Stimulated activated naive CD8-positive, alpha-beta T cell treated with anti-CD3 and anti-CD28 coated beads, Interleukin-15, Interleukin-2, amounts not matched to agents 100 ng/mL and 50 ng/mL, for 24 hours (primary cell): ENCODE measurements around the gene TDRD9.

Source experiments
- H3K27ac Mint-ChIP-seq: one replicate; pipeline ENCODE4 v1.8.0; 2021; ENCODE audit warnings: mild to moderate bottlenecking, mixed read lengths
- H3K27me3 Mint-ChIP-seq: one replicate; pipeline ENCODE4 v1.8.0; 2021; ENCODE audit warnings: mixed read lengths
- H3K36me3 Mint-ChIP-seq: one replicate; pipeline ENCODE4 v1.8.0; 2021; ENCODE audit warnings: low read depth, mixed read lengths
- H3K4me1 Mint-ChIP-seq: one replicate; pipeline ENCODE4 v1.8.0; 2021; ENCODE audit warnings: low read depth, mixed read lengths
- H3K4me3 Mint-ChIP-seq: one replicate; pipeline ENCODE4 v1.8.0; 2021; ENCODE audit warnings: mild to moderate bottlenecking, mixed read lengths
- H3K9me3 Mint-ChIP-seq: one replicate; pipeline ENCODE4 v1.8.0; 2021; ENCODE audit warnings: mixed read lengths

The TDRD9 gene

GRCh38 chr14:104066719-104067295 is 138.6 kb downstream of the TDRD9 start:
- H3K9me3 Mint-ChIP-seq = peaks cover 6% of the 10 kb centered on the region
- no peak overlapping the region for H3K27ac Mint-ChIP-seq
- no peak overlapping the region for H3K4me3 Mint-ChIP-seq
- peaks cover 26% of the 10 kb centered on the region for H3K27me3 Mint-ChIP-seq
- no peaks in the 10 kb centered on the region for H3K4me1 Mint-ChIP-seq
- peaks cover 5% of the 10 kb centered on the region for H3K36me3 Mint-ChIP-seq

GRCh38 chr14:104069541-104069940 is 141.3 kb downstream of the TDRD9 start:
- Mint-ChIP-seq H3K4me1 (no peaks in the 10 kb centered on the region), H3K4me3 (no peak overlapping the region), H3K27ac (no peak overlapping the region), H3K27me3 (peaks cover 12% of the 10 kb centered on the region), H3K9me3 (peaks cover 19% of the 10 kb centered on the region), H3K36me3 (peaks cover 5% of the 10 kb centered on the region)

- H3K4me1 Mint-ChIP-seq = peaks cover 4% of the 10 kb centered on the region
- peaks cover 18% of the 10 kb centered on the region for H3K27me3 Mint-ChIP-seq
- no peak overlapping the region for H3K4me3 Mint-ChIP-seq
- peaks cover 13% of the 10 kb centered on the region for H3K9me3 Mint-ChIP-seq
- no peaks in the 10 kb centered on the region for H3K36me3 Mint-ChIP-seq
- no peak overlapping the region for H3K27ac Mint-ChIP-seq
These were observed 144.3 kb downstream of the TDRD9 start for GRCh38 chr14:104072586-104072985.

GRCh38 chr14:104073764-104074163 is 145.5 kb downstream of the TDRD9 start:
- Mint-ChIP-seq H3K4me1 (peaks cover 13% of the 10 kb centered on the region), H3K9me3 (peaks cover 13% of the 10 kb centered on the region), H3K27ac (no peak overlapping the region), H3K27me3 (peaks cover 18% of the 10 kb centered on the region), H3K36me3 (no peaks in the 10 kb centered on the region), H3K4me3 (no peak overlapping the region)

- Mint-ChIP-seq H3K36me3 (no peaks in the 10 kb centered on the region), H3K9me3 (peaks cover 13% of the 10 kb centered on the region), H3K4me3 (no peak overlapping the region), H3K4me1 (peaks cover 13% of the 10 kb centered on the region), H3K27me3 (peaks cover 15% of the 10 kb centered on the region), H3K27ac (no peak overlapping the region)
These were observed 147.4 kb downstream of the TDRD9 start for GRCh38 chr14:104075530-104076151.

- Mint-ChIP-seq H3K4me1 (peaks cover 13% of the 10 kb centered on the region), H3K27ac (no peak overlapping the region), H3K36me3 (no peaks in the 10 kb centered on the region), H3K4me3 (no peak overlapping the region), H3K9me3 (peaks cover 13% of the 10 kb centered on the region), H3K27me3 (peaks cover 15% of the 10 kb centered on the region)
These were observed 148.5 kb downstream of the TDRD9 start for GRCh38 chr14:104076743-104077142.

GRCh38 chr14:104078031-104078455 is 149.8 kb downstream of the TDRD9 start:
- no peaks in the 10 kb centered on the region for H3K36me3 Mint-ChIP-seq
- no peak overlapping the region for H3K27ac Mint-ChIP-seq
- H3K27me3 Mint-ChIP-seq = peaks cover 15% of the 10 kb centered on the region
- H3K4me3 Mint-ChIP-seq = no peak overlapping the region
- H3K4me1 Mint-ChIP-seq = peaks cover 13% of the 10 kb centered on the region
- peaks cover 9% of the 10 kb centered on the region for H3K9me3 Mint-ChIP-seq

- Mint-ChIP-seq H3K27ac (no peak overlapping the region), H3K9me3 (no peaks in the 10 kb centered on the region), H3K4me1 (peaks cover 17% of the 10 kb centered on the region), H3K36me3 (no peaks in the 10 kb centered on the region), H3K4me3 (no peak overlapping the region), H3K27me3 (peaks cover 17% of the 10 kb centered on the region)
These were observed 152.4 kb downstream of the TDRD9 start for GRCh38 chr14:104080376-104081260.

- Mint-ChIP-seq H3K27ac (no peak overlapping the region), H3K4me3 (no peak overlapping the region), H3K27me3 (peaks cover 11% of the 10 kb centered on the region), H3K4me1 (peaks cover 18% of the 10 kb centered on the region), H3K9me3 (no peaks in the 10 kb centered on the region), H3K36me3 (no peaks in the 10 kb centered on the region)
These were observed 153.1 kb downstream of the TDRD9 start for GRCh38 chr14:104081261-104081835.

GRCh38 chr14:104081951-104082464 is 153.8 kb downstream of the TDRD9 start:
- H3K27me3 Mint-ChIP-seq = peaks cover 6% of the 10 kb centered on the region
- H3K36me3 Mint-ChIP-seq = no peaks in the 10 kb centered on the region
- H3K9me3 Mint-ChIP-seq = no peaks in the 10 kb centered on the region
- H3K27ac Mint-ChIP-seq = no peak overlapping the region
- H3K4me1 Mint-ChIP-seq = peaks cover 15% of the 10 kb centered on the region
- no peak overlapping the region for H3K4me3 Mint-ChIP-seq

- Mint-ChIP-seq H3K36me3 (no peaks in the 10 kb centered on the region), H3K4me3 (no peak overlapping the region), H3K4me1 (peaks cover 14% of the 10 kb centered on the region), H3K27me3 (peaks cover 6% of the 10 kb centered on the region), H3K9me3 (no peaks in the 10 kb centered on the region), H3K27ac (no peak overlapping the region)
These were observed 154.6 kb downstream of the TDRD9 start for GRCh38 chr14:104082807-104083206.

- no peak overlapping the region for H3K4me3 Mint-ChIP-seq
- no peaks in the 10 kb centered on the region for H3K9me3 Mint-ChIP-seq
- peaks cover 6% of the 10 kb centered on the region for H3K4me1 Mint-ChIP-seq
- no peaks in the 10 kb centered on the region for H3K36me3 Mint-ChIP-seq
- no peak overlapping the region for H3K27ac Mint-ChIP-seq
- peaks cover 6% of the 10 kb centered on the region for H3K27me3 Mint-ChIP-seq
These were observed 156.2 kb downstream of the TDRD9 start for GRCh38 chr14:104084251-104085002.

GRCh38 chr14:104085032-104085888 is 157.0 kb downstream of the TDRD9 start, which contains the start of gene ASPG:
TSS of gene ASPG (plus strand) at chr14:104085700. CDS start at chr14:104085771, 71 bp downstream.
- Mint-ChIP-seq H3K27me3 (peaks cover 6% of the 10 kb centered on the region), H3K27ac (no peak within 1 kb of the TSS), H3K36me3 (no peaks in the 10 kb centered on the region), H3K4me3 (no peak within 1 kb of the TSS), H3K9me3 (no peaks in the 10 kb centered on the region), H3K4me1 (peaks cover 6% of the 10 kb centered on the region)
